GM19395 (cell line): Measurements from ENCODE around the gene SENP1.

Experiments
- ATAC-seq: cut with Tn5 transposase; IDR thresholded peaks from one replicate; pipeline ENCODE4 v1.9.1; 2021; ENCODE audit warnings: mild to moderate bottlenecking, moderate library complexity; ENCODE audit not compliant: unreplicated experiment

SENP1 gene

GRCh38 chr12:48019639-48020265, 86.1 kb downstream of the SENP1 start:
- no peak for ATAC-seq

GRCh38 chr12:48018618-48018995, 87.3 kb downstream of the SENP1 start:
- ATAC-seq: no peak

DNA sequence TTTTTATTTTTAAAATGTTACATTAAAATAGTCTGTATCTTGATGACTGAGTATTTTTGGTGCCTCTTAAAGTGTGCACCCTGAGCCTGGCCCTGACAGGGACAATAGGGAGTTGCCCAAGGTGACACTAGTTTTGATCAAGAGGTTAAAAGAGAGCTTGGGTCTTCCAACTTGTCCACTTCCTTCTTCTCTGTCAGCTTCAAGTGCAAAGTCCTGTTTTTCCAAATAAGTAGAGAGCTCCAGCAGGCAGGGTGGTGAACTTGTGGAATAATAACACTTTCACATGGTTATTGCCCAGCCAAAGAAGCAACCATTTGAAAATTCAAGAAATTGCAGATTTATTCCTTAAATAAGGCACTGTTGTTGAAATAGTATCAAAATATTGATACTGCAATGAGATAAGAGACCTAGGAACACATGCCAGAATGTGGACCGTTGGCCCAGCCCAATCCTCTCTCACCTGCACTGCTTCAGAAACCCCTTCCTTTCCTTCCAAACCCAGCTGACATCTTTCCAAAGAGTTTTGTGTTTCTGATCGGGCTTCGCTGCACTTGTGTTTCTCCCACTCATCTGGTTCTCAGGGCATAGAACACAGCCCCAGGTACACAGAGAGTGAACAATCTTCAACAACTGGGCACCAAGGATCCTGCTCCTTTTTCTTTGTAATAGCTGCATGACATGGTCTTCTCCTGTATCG, 87.8 kb downstream of the SENP1 start:
- ATAC-seq: no peak

- no peak for ATAC-seq
These were observed 88.4 kb downstream of the SENP1 start for GRCh38 chr12:48017496-48017895.

- ATAC-seq: no peak
These were observed 89.4 kb downstream of the SENP1 start for GRCh38 chr12:48016373-48017020.

GRCh38 chr12:48015954-48016353, 89.9 kb downstream of the SENP1 start:
- ATAC-seq: no peak

GRCh38 chr12:48015129-48015528, 90.8 kb downstream of the SENP1 start:
- no peak for ATAC-seq

- ATAC-seq: no peak
These were observed 92.6 kb downstream of the SENP1 start for GRCh38 chr12:48013287-48013686.

GRCh38 chr12:48012070-48012469, 93.8 kb downstream of the SENP1 start:
- ATAC-seq: no peak

- ATAC-seq: no peak
These were observed 95.4 kb downstream of the SENP1 start for GRCh38 chr12:48010366-48010970.

DNA sequence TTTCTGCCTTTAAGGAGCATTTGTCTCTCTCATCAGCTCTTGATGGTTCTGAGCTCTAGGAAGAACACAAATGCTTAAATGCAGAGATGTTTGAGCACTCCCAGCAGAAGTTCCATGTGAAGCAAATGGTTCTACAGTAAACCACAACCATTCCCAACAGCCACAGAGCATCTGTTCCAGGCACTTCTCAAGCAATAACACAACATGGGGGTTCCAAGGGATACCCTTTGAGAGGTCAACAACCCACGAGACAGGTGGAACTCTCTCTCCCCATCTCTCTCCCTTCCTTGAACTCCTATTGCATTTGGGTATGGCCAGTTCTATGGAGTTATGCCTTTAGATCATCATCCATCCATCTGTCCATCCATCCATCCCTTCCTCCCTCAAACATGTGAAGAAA, 96.4 kb downstream of the SENP1 start:
- ATAC-seq: no peak

DNA sequence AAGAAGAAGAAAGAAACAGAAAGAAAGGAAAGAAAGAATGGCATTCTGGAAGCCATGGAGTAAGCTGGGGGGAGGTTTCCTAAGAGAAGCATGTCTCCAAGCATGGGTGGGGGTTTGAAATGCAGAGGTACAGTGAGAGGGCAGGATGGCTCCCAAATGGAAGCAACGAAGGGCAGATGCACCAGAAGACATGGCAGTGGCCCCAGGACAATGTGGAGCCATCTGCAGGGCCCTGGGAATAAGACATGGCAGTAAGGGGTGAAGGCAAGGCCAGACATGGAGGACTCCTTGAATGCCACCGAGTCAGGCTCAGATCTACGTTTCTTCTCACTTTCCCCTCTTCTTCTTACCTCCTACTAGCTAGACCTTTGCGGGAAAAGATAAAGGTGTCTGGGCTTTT, 96.9 kb downstream of the SENP1 start:
- ATAC-seq: no peak

- no peak for ATAC-seq
These were observed 97.5 kb downstream of the SENP1 start for GRCh38 chr12:48008349-48008748.

- ATAC-seq: no peak
These were observed 98.7 kb downstream of the SENP1 start for GRCh38 chr12:48007206-48007605.

- no peak for ATAC-seq
These were observed 100.2 kb downstream of the SENP1 start for GRCh38 chr12:48005750-48006021.

- ATAC-seq: no peak
These were observed 100.7 kb downstream of the SENP1 start for GRCh38 chr12:48005001-48005749.

DNA sequence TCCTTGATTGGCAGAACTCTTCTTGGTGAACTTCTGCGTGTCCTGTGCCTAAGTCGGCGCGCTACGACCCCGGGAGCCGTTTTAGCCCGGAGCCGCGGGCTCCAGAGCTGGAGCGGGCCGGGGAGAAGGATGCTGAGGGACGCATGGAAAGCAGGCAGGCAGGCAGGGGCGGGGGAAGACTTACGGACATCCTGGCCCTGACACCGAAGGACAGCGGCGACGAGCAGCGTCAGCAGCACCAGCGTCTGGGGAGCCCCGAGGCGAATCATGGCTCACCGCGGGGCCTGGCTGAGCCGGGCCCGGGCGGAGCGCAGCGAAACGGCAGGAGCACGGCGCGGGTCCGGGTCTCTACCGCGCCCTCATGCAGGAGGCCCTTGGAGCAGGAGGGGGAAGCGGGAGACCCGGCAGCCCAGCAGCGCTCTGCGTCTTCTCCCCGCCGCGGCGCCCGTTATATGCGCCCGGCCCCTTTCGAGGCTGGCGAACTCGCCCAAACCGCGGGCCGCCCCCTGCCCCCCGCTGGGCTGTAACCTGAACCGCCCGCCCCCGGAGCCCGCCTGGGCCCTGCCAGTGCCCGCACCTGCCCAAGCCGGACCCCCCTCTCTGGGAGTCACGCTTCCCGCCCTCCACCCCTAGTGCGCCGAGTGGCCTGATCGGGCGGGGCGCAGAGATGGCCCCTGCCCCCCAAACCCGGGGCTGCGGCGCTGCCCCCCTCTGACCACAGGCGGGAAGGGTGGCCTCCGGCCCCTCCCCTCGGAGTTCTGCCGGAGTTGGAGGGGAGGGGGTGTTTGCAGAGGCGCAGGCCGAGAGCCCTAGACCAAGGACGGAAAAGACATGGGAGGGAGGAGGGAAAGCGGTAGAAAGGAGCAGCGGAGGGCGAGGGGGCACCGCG, 101.6 kb downstream of the SENP1 start, which contains the start of gene COL2A1:
Gene COL2A1, minus strand, starts transcription at position 424 of the 889 bp plus-strand sequence. Its CDS starts 155 bp downstream, at position 269.
- no peak for ATAC-seq

GRCh38 chr12:48003226-48004052, 102.4 kb downstream of the SENP1 start:
- no peak for ATAC-seq

DNA sequence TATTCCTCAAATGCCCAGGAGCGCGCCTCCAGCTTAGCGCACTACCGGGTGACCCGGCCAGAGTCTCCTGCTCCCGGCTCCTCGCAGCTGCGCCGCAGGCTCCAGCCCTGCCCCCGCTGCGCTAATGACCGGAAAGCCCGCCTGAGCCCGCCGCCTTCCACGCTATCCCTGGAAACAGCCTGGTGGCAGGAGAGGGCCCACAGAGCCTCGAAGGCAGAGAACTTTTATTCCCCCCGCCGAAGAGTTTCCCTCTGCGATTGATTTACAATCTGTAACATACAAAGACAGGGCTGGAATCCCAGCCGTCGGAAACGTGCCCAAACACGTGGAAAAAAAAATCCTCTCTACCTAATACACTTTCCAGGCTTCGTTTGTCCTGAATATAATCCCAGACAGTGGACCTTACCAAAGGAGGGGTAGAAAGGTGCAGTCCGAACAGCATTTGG, 103.1 kb downstream of the SENP1 start:
- ATAC-seq: no peak

GRCh38 chr12:48002414-48002730, 103.5 kb downstream of the SENP1 start:
- ATAC-seq: no peak
